ENCODE data around the gene NFATC2IP.

- TF ChIP-seq CTCF (IDR thresholded peaks at IDR 0.05; ENCODE audit: poor library complexity) = no peak
- no peak for TF ChIP-seq EZH2 (IDR thresholded peaks at IDR 0.05; ENCODE audit: borderline replicate concordance)
These were observed 45.4 kb upstream of the NFATC2IP start for GRCh38 chr16:28905229-28905754.

Data from hepatocyte (in vitro differentiated cells).